ENCODE measurements around the gene JAZF1.

JAZF1 gene

GRCh38 chr7:28225576-28225975 is 45.0 kb upstream of the JAZF1 start:
- no peak overlapping the region for H3K14ac ChIP-seq (ENCODE audit: low read length in 2 of 2)
- no peak overlapping the region for H2BK12ac ChIP-seq (ENCODE audit: low read length in 2 of 2)
- no peak overlapping the region for H2AFZ ChIP-seq (ENCODE audit: low read depth, low read length)
- H3K4ac ChIP-seq (ENCODE audit: low read depth in 1 of 2, low read length in 2 of 2): no peak overlapping the region
- H3K36me3 ChIP-seq (ENCODE audit: control insufficient read depth in 1 of 2, insufficient read depth in 2 of 2, low read depth in 1 of 2, low read length in 2 of 2): no peaks in the 10 kb centered on the region
- no peak overlapping the region for H2AK5ac ChIP-seq (ENCODE audit: low read length, severe bottlenecking)
- no peak overlapping the region for H3K4me2 ChIP-seq (ENCODE audit: low read length, poor library complexity, severe bottlenecking)
- no peak overlapping the region for H3K4me3 ChIP-seq (ENCODE audit: insufficient read depth in 1 of 2, low read depth in 1 of 2, low read length in 2 of 2)
- no peaks in the 10 kb centered on the region for H3K79me1 ChIP-seq (replicated peaks; ENCODE audit: low read length, poor library complexity, severe bottlenecking)
- H3K18ac ChIP-seq (ENCODE audit: low read depth in 1 of 2, low read length in 2 of 2): no peak overlapping the region
- H2BK120ac ChIP-seq (ENCODE audit: low read depth, low read length): no peak overlapping the region
- no peak overlapping the region for H3K9ac ChIP-seq (ENCODE audit: low read length)
- H4K8ac ChIP-seq (ENCODE audit: low read length): no peak overlapping the region
- H3K27ac ChIP-seq (ENCODE audit: low read length, poor library complexity, severe bottlenecking): no peak overlapping the region
- H3K23ac ChIP-seq (ENCODE audit: low read length in 2 of 2): no peak overlapping the region
- no peak overlapping the region for H4K91ac ChIP-seq (ENCODE audit: low read length)
- no peaks in the 10 kb centered on the region for H3K27me3 ChIP-seq (ENCODE audit: control insufficient read depth in 1 of 2, insufficient read depth in 1 of 2, low read length in 2 of 2)
- 41% methylated on average over 1 of the region's 4 CpGs for WGBS
- H3K4me1 ChIP-seq (ENCODE audit: control insufficient read depth, insufficient read depth, low read depth, low read length): no peaks in the 10 kb centered on the region
- no peaks in the 10 kb centered on the region for H3K9me3 ChIP-seq (ENCODE audit: control insufficient read depth, low read length)
- no peak for DNase-seq
- H2BK15ac ChIP-seq (ENCODE audit: low read depth, poor library complexity, severe bottlenecking): no peak overlapping the region
- no peak overlapping the region for H2BK5ac ChIP-seq (ENCODE audit: low read depth, low read length, poor library complexity, severe bottlenecking)

- no peak for DNase-seq
- no peak overlapping the region for H4K8ac ChIP-seq (ENCODE audit: low read length)
- no peaks in the 10 kb centered on the region for H3K36me3 ChIP-seq (ENCODE audit: control insufficient read depth in 1 of 2, insufficient read depth in 2 of 2, low read depth in 1 of 2, low read length in 2 of 2)
- no peak overlapping the region for H3K18ac ChIP-seq (ENCODE audit: low read depth in 1 of 2, low read length in 2 of 2)
- no peaks in the 10 kb centered on the region for H3K79me1 ChIP-seq (replicated peaks; ENCODE audit: low read length, poor library complexity, severe bottlenecking)
- no peak overlapping the region for H3K4ac ChIP-seq (ENCODE audit: low read depth in 1 of 2, low read length in 2 of 2)
- no peaks in the 10 kb centered on the region for H3K27me3 ChIP-seq (ENCODE audit: control insufficient read depth in 1 of 2, insufficient read depth in 1 of 2, low read length in 2 of 2)
- no peak overlapping the region for H4K91ac ChIP-seq (ENCODE audit: low read length)
- H3K27ac ChIP-seq (ENCODE audit: low read length, poor library complexity, severe bottlenecking): no peak overlapping the region
- H2BK12ac ChIP-seq (ENCODE audit: low read length in 2 of 2): no peak overlapping the region
- H2BK5ac ChIP-seq (ENCODE audit: low read depth, low read length, poor library complexity, severe bottlenecking): no peak overlapping the region
- H3K14ac ChIP-seq (ENCODE audit: low read length in 2 of 2): no peak overlapping the region
- H2BK120ac ChIP-seq (ENCODE audit: low read depth, low read length): no peak overlapping the region
- H3K9ac ChIP-seq (ENCODE audit: low read length): no peak overlapping the region
- no peak overlapping the region for H3K4me2 ChIP-seq (ENCODE audit: low read length, poor library complexity, severe bottlenecking)
- WGBS: 100% methylated on average over 1 of the region's 1 CpG
- H3K4me3 ChIP-seq (ENCODE audit: insufficient read depth in 1 of 2, low read depth in 1 of 2, low read length in 2 of 2): no peak overlapping the region
- H3K9me3 ChIP-seq (ENCODE audit: control insufficient read depth, low read length): no peaks in the 10 kb centered on the region
- no peak overlapping the region for H2AK5ac ChIP-seq (ENCODE audit: low read length, severe bottlenecking)
- H2BK15ac ChIP-seq (ENCODE audit: low read depth, poor library complexity, severe bottlenecking): no peak overlapping the region
- H3K4me1 ChIP-seq (ENCODE audit: control insufficient read depth, insufficient read depth, low read depth, low read length): no peaks in the 10 kb centered on the region
- no peak overlapping the region for H2AFZ ChIP-seq (ENCODE audit: low read depth, low read length)
- H3K23ac ChIP-seq (ENCODE audit: low read length in 2 of 2): no peak overlapping the region
Measured at GRCh38 chr7:28224675-28225074, 44.1 kb upstream of the JAZF1 start.

DNA sequence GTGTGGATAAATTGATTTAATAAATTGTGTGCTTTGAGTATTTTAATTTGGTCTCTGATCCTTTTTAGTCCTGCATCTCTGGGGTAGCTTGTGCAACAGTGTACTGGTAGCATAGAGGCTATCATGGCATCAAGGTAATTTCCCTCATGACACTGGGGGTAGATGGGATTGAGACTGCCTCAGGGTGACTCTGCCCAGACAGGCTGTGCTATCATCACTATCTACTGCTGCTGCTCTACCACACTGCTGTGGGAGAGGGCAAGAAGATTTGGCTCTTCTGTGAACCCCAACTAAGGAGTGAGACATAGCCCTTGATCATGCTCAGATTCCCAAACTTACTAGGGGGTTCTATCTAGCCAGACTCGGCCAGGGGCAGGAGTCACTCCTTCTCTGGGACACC is 43.6 kb upstream of the JAZF1 start:
- Histone ChIP-seq H2BK5ac (ENCODE audit: low read depth, low read length, poor library complexity, severe bottlenecking) (no peak overlapping the region), H3K9me3 (ENCODE audit: control insufficient read depth, low read length) (no peaks in the 10 kb centered on the region), H2BK15ac (ENCODE audit: low read depth, poor library complexity, severe bottlenecking) (no peak overlapping the region), H4K91ac (ENCODE audit: low read length) (no peak overlapping the region), H2AFZ (ENCODE audit: low read depth, low read length) (no peak overlapping the region), H2BK120ac (ENCODE audit: low read depth, low read length) (no peak overlapping the region), H4K8ac (ENCODE audit: low read length) (no peak overlapping the region), H3K27ac (ENCODE audit: low read length, poor library complexity, severe bottlenecking) (no peak overlapping the region), H3K18ac (ENCODE audit: low read depth in 1 of 2, low read length in 2 of 2) (no peak overlapping the region), H2AK5ac (ENCODE audit: low read length, severe bottlenecking) (no peak overlapping the region), H3K23ac (ENCODE audit: low read length in 2 of 2) (no peak overlapping the region), H3K4me3 (ENCODE audit: insufficient read depth in 1 of 2, low read depth in 1 of 2, low read length in 2 of 2) (no peak overlapping the region), H3K79me1 (replicated peaks; ENCODE audit: low read length, poor library complexity, severe bottlenecking) (no peaks in the 10 kb centered on the region), H3K9ac (ENCODE audit: low read length) (no peak overlapping the region), H3K14ac (ENCODE audit: low read length in 2 of 2) (no peak overlapping the region), H3K27me3 (ENCODE audit: control insufficient read depth in 1 of 2, insufficient read depth in 1 of 2, low read length in 2 of 2) (no peaks in the 10 kb centered on the region), H3K36me3 (ENCODE audit: control insufficient read depth in 1 of 2, insufficient read depth in 2 of 2, low read depth in 1 of 2, low read length in 2 of 2) (no peaks in the 10 kb centered on the region), H2BK12ac (ENCODE audit: low read length in 2 of 2) (no peak overlapping the region), H3K4me2 (ENCODE audit: low read length, poor library complexity, severe bottlenecking) (no peak overlapping the region), H3K4ac (ENCODE audit: low read depth in 1 of 2, low read length in 2 of 2) (no peak overlapping the region), H3K4me1 (ENCODE audit: control insufficient read depth, insufficient read depth, low read depth, low read length) (no peaks in the 10 kb centered on the region)
- no peak for DNase-seq
- no CpG with 5 or more reads among the region's 1 CpG for WGBS

- Histone ChIP-seq H4K91ac (ENCODE audit: low read length) (no peak overlapping the region), H3K18ac (ENCODE audit: low read depth in 1 of 2, low read length in 2 of 2) (no peak overlapping the region), H3K36me3 (ENCODE audit: control insufficient read depth in 1 of 2, insufficient read depth in 2 of 2, low read depth in 1 of 2, low read length in 2 of 2) (no peaks in the 10 kb centered on the region), H3K4me1 (ENCODE audit: control insufficient read depth, insufficient read depth, low read depth, low read length) (no peaks in the 10 kb centered on the region), H2AFZ (ENCODE audit: low read depth, low read length) (no peak overlapping the region), H3K4me3 (ENCODE audit: insufficient read depth in 1 of 2, low read depth in 1 of 2, low read length in 2 of 2) (no peak overlapping the region), H3K23ac (ENCODE audit: low read length in 2 of 2) (no peak overlapping the region), H3K14ac (ENCODE audit: low read length in 2 of 2) (no peak overlapping the region), H2BK15ac (ENCODE audit: low read depth, poor library complexity, severe bottlenecking) (no peak overlapping the region), H2BK120ac (ENCODE audit: low read depth, low read length) (no peak overlapping the region), H2AK5ac (ENCODE audit: low read length, severe bottlenecking) (no peak overlapping the region), H3K79me1 (replicated peaks; ENCODE audit: low read length, poor library complexity, severe bottlenecking) (no peaks in the 10 kb centered on the region), H3K9ac (ENCODE audit: low read length) (no peak overlapping the region), H3K9me3 (ENCODE audit: control insufficient read depth, low read length) (no peaks in the 10 kb centered on the region), H3K4me2 (ENCODE audit: low read length, poor library complexity, severe bottlenecking) (no peak overlapping the region), H3K27me3 (ENCODE audit: control insufficient read depth in 1 of 2, insufficient read depth in 1 of 2, low read length in 2 of 2) (no peaks in the 10 kb centered on the region), H3K27ac (ENCODE audit: low read length, poor library complexity, severe bottlenecking) (no peak overlapping the region), H3K4ac (ENCODE audit: low read depth in 1 of 2, low read length in 2 of 2) (no peak overlapping the region), H2BK5ac (ENCODE audit: low read depth, low read length, poor library complexity, severe bottlenecking) (no peak overlapping the region), H4K8ac (ENCODE audit: low read length) (no peak overlapping the region), H2BK12ac (ENCODE audit: low read length in 2 of 2) (no peak overlapping the region)
- DNase-seq: no peak
- 83% methylated on average over 1 of the region's 3 CpGs for WGBS
Measured at GRCh38 chr7:28222636-28223035, 42.0 kb upstream of the JAZF1 start.
